HG03135 (cell line): ENCODE data around the gene LRP1-AS.

Source experiments
- ATAC-seq: cut with Tn5 transposase; IDR thresholded peaks from one replicate; pipeline ENCODE4 v1.9.1; 2021; ENCODE audit warnings: mild to moderate bottlenecking, moderate library complexity; ENCODE audit not compliant: unreplicated experiment

Gene LRP1-AS

GRCh38 chr12:57180321-57180989, 33.0 kb upstream of the LRP1-AS start:
- ATAC-seq, result no peak

- ATAC-seq, result no peak
Measured at GRCh38 chr12:57179331-57180086, 32.1 kb upstream of the LRP1-AS start.

- ATAC-seq, result no peak
Measured at GRCh38 chr12:57178213-57178612, 30.8 kb upstream of the LRP1-AS start.

- no peak for ATAC-seq
Measured at GRCh38 chr12:57177354-57177753, 29.9 kb upstream of the LRP1-AS start.

GRCh38 chr12:57176846-57177245, 29.4 kb upstream of the LRP1-AS start:
- no peak for ATAC-seq

GRCh38 chr12:57176139-57176477, 28.7 kb upstream of the LRP1-AS start:
- no peak for ATAC-seq

- ATAC-seq, result no peak
Measured at GRCh38 chr12:57175428-57176138, 28.2 kb upstream of the LRP1-AS start.

GRCh38 chr12:57173683-57174082, 26.3 kb upstream of the LRP1-AS start:
- no peak for ATAC-seq

GRCh38 chr12:57173089-57173488, 25.7 kb upstream of the LRP1-AS start:
- no peak for ATAC-seq

GRCh38 chr12:57171668-57172067, 24.2 kb upstream of the LRP1-AS start:
- no peak for ATAC-seq

- no peak for ATAC-seq
Measured at GRCh38 chr12:57170927-57171326, 23.5 kb upstream of the LRP1-AS start.

- no peak for ATAC-seq
Measured at GRCh38 chr12:57170408-57170807, 23.0 kb upstream of the LRP1-AS start.

- ATAC-seq, result no peak
Measured at GRCh38 chr12:57169969-57170368, 22.6 kb upstream of the LRP1-AS start.

GRCh38 chr12:57169046-57169795, 21.8 kb upstream of the LRP1-AS start:
- no peak for ATAC-seq

- no peak for ATAC-seq
Measured at GRCh38 chr12:57168058-57168457, 20.6 kb upstream of the LRP1-AS start.

- no peak for ATAC-seq
Measured at GRCh38 chr12:57166971-57167371, 19.6 kb upstream of the LRP1-AS start.

GRCh38 chr12:57165741-57166140, 18.3 kb upstream of the LRP1-AS start:
- ATAC-seq, result no peak

GRCh38 chr12:57164966-57165625, 17.7 kb upstream of the LRP1-AS start:
- ATAC-seq, result no peak

- no peak for ATAC-seq
Measured at GRCh38 chr12:57164454-57164853, 17.0 kb upstream of the LRP1-AS start.

- ATAC-seq, result no peak
Measured at GRCh38 chr12:57162553-57163125, 15.2 kb upstream of the LRP1-AS start.
